IPS DF 4.7 (cell line): ENCODE data around the gene PPP2R2D.
"Not testable (repeated sequence)": the region's sequence is repeated elsewhere in the genome, so short reads cannot be mapped to it uniquely, and the experiment has no call there.

Experiments used
- DNase-seq: peaks from one replicate; pipeline ENCODE4 v3.0.0-alpha.2; 2013; ENCODE audit warnings: low spot score; ENCODE audit errors: extremely low read depth

PPP2R2D gene

DNA sequence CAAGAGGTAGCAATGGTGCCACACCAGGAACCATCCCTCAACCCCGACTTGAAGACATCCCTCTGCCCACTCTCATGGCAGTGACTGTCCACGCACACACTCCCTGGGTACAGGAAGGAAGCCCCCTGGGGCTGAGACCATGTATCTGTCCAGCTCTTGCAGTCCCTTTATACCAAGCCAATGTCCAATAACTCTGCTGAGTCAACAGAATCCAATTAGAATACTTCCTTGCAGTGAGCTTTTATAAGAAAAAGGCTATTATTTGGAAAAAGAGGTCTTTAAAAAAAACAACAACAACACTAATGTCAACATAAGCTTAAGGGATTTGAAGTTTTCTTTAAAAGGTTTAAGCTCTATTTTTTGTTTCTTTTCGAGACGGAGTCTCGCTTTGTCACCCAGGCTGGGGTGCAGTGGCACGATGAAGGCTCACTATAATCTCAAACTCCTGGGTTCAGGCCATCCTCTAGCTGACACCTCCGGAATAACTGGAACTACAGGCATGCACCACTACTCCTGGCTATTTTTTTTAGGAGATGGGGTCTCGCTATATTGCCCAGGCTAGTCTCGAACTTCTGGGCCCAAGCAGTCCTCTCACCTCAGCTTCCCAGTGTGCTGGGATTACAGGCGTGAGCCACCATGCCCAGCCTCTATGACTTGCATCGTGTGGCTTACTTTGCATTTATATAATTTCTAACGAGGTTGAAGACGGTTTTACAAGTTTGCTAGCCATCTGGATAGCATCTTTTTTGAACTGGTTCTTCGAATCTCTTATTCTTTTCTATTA is 73.4 kb downstream of the PPP2R2D start:
- DNase-seq, result no peak

DNA sequence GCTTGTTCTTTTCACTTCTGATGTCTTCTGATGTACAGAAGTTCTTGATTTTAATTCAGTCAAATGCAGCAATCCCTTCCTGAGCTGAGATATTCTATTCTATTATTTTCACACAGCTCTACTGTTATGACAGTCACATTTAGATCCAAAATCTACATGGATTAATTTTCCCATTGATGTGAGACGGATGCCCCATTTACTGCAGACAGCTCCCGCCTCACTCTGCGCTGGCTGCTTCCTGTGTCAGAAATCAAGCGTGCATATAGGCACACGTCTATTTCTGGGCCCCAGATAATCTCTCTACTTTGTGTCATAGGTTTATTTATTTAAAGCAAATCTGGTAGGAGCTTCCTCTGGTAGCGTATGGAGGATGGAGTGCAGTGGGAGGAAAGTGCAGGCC is 74.2 kb downstream of the PPP2R2D start:
- DNase-seq, result no peak

DNA sequence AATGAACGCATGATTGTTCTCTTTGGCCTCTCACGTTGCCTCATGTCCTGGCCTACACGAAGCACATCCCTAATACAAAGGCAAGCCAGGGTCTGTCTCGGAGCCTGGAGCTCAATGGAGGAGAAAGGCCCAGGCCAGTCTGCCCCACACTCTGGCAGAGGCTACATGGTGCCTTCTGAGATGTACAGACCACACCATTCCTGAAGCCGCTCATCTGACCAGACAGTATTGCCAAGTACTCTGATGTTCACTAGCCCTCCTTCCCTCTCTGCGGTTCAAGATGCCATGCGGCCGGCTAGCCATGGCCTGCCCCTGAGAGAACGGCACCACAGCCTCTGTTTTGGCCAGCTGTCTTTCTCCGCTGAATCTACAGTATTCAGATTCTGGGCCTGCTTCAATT is 75.0 kb downstream of the PPP2R2D start:
- no peak for DNase-seq

DNA sequence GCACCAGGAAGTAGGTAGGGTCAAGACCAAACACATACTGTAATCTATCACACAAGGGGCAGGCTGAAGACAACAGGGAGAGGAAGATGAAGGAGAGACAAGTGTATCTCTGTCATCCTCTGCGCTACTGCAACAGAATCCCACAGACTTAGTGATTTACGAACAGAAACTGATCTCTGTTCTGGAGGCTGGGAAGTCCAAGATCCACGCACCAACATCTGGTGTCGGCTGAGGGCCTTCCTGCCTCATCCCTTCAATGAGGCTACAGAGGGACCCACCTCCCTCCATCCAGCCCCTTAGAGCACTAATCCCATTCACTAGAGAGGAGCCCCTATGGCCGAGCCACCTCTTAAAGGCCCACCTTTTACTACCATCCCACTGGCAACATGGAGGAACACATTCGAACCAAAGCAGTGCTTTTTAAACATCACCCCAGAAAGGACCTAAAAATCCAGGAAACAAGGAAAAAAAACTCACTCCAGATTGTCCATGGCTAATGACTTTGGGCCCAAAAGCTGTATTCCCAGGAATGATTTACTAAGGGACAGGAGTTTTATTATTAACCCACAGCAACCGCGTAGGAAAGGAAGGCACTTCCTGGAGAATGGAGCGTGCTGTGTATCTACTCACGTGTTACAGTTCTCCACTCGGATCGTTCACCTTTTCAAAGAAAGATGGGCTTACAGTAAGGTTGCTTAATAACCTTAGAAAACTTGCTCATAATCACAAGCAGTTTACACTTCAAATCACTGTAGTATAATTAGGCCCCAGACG is 76.7 kb downstream of the PPP2R2D start:
- DNase-seq, result no peak

DNA sequence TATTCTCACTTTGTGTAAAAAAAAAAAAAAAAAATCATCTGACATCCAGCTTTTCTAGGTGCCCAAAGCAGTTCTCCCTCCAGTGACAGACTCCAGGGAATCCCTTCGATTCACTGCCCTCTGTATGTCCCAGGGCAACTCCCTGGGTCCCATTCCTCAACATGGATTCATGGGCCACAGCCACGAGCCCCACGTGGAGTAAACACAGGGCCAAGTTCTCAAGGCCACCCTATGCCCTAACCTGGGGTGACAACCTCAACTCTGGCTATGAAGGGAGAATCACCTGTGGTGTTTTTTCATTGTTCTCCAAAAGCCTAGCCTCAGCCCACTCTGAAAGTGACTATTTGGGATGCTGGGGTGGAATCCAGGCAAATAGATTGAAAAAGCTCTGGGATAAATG is 77.6 kb downstream of the PPP2R2D start:
- DNase-seq, result no peak

DNA sequence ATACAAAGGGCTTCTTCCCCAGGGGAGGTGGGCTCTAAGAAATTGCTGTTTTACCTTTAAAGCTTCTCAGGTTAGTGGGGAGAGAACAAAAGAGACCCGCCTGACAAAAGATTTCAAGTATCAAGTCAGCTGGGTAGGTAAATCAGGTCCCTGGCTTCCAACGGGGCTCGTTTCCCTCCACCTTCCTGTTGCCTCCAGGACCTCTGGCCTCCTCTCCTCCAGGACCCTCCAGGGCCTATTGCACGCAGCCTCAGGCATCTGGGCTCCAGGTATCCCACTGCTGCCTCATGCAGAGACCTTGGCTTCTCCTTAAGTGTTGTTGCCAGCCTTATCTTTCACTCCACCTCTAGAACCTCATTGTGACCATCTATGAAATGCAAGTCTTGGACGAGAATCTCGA is 78.0 kb downstream of the PPP2R2D start:
- no peak for DNase-seq

DNA sequence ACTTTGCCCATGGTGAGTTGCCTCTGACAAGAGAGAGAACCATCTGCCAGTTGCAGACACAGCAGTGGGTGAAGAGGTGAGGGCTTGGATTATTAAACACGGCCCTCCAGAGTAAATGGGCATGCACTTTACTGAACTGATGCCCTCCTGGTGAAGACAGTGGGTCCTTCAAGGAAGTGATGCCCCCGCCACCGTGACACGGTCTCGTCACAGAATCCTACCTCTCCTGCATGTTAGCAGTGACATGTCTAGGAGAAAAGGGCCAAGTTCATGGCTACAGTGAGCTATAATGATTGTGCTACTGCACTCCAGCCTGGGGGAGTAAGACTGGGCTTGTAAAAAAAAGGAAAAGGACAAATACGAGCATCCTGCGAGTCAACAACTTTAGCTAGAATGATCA is 78.5 kb downstream of the PPP2R2D start:
- no peak for DNase-seq

DNA sequence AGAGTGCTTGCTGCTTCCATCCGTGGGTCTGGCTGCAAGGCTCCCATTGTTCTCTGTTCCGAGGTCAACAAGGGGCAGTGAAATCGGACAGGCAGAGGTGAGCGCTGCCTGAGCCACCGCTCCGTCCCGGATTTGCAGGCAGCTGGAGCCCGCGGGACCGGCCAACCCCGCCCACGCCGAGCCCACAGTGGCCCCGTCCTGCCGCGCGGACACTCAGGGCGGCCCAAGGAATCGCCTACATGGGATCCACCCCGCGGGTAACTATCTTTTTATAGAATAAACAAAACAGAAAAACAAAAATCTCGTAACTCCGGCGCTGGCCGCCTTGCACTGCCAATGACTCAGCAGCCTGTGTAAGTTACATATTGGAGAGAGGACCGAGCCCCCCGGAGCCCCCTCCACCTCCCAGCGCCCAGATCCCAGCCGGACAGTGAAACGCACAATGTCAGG is 79.0 kb downstream of the PPP2R2D start:
- no peak for DNase-seq

DNA sequence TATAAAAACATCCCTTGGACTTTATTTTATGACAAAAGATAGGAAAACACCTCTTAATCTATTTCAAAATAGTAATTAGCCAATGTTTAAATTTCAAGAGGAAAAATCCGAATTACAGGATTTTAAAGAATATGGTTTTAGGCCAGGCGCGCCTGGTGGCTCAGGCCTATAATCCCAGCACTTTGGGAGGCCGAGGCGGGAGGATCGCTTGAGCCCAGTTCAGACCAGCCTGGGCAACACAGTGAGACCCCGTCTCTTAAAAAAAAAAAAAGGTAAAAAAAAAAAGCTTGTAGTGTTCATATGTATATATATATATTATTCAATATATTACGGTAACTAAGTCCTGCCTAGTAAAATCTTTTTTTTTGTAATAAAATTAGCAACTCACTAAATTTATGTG is 79.5 kb downstream of the PPP2R2D start:
- no peak for DNase-seq

DNA sequence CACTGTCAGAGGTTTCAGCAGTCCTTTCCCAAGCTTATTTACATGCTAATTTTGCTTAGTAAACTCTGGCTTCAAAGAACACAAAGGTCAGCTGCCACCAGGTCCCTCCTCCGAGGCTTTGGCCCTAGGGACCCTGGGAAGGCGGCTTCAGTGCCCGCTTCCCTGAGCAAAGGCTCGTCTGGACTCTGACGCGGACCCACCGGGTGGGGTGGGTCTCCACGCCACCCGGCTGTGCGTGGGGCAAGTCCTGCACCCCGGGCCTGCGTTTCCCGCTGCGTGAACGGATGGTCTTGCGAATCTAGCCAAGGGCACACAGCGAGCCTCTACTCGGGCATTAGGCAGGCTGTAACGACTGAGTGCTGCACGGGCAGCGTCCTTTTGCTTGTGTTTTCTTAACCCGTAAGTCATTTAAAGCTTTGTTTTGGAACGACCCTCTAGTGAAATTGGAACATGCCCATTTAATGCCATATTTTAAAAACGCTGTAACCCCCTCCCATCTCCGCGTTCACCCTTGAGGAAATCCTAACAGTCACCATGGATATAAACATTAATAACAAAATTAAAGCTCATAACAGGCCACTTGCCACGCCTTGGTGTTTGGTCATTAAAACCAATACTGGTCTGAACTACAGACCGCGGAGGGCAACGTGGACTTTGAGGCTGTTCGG is 80.1 kb downstream of the PPP2R2D start:
- no peak for DNase-seq

DNA sequence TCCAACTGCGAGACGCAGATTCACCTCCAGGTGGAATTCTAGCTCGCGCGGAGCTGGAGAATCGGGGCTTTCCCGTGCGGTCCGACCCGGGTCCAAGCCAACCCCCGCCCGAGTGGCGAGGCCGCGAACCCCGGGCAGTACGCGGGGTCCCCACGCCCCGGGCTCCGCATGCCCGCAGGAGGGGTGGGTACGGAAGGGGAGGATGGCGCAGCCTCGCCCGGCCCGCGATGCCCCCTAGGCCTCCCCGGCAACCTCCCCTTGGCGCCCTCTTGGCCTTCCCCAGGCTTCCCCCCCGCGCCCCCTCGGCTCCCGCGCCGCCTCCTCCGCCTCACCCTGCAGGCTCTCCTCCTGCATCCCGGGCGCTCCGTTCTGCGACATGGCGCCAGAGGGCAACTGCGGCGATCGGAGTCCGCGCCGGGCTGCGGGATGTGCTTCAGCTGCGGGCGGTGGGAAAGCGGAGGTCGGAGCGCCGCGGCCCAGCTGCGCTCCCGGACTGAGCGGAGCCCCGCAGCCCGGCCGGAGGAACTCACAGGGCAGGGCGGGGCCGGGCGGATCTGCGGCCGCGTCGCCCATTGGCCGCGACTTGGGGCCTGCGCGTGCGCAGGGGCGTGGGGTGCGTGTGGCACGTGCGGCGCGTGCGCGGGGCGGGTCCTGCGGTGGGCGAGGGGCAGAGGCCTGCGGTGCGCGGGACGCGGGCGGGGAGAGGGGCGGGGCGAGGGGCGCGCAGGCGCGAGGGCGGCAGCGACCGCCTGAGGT is 80.8 kb downstream of the PPP2R2D start, which contains the start of gene BNIP3:
Gene BNIP3 (minus strand): TSS at position 495 of the 756 bp plus-strand sequence. CDS start 117 bp downstream, at position 378.
- DNase-seq, result no peak

DNA sequence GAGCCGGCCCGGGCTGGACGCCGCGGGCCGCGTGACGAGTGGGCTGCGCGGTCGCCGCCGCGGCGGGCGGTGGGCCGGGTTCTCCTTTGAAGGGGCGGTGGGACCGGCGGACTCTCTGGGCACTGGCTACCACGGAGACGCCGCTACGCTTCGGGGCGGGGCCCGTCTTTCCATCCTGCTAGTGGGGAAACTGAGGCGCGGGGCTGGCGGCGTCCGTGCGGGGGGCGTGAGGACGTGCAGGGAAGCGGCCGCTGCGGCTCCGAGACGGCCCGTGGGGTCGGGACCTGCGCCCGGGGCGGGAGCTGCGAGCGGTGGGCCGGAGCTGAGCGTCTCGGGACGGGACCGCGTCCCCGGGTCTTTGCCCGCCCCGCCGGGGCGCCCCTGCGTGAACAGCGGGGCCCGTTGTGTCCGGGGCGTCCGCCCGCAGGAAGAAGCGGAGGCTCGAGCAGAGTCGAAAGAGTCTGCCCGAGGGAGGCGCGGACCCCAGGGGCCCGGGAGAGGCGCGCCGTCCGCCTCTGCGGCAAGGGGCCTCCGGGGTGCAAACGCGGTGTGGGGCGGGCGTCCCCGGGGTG is 81.5 kb downstream of the PPP2R2D start:
- no peak for DNase-seq

DNA sequence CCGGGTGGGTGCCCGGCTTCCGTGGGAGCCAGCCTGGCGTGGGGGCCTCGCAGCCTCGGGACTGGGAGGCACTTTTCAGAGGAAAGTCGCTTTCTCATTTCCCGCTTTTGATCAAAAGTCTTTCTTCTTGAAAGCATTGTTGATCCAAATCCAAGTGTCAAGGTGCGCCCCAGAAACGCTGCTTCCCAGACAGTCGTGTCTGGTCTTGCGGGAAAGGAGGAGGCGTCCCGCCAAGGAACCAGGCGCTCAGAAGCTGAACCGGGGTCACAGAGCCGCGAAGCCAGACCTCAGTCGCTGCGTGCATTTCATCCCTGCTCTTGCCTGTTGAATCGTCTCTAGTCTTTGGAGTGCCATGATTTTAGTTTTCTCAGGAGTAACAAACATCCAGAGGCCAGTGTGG is 82.0 kb downstream of the PPP2R2D start:
- DNase-seq, result no peak

DNA sequence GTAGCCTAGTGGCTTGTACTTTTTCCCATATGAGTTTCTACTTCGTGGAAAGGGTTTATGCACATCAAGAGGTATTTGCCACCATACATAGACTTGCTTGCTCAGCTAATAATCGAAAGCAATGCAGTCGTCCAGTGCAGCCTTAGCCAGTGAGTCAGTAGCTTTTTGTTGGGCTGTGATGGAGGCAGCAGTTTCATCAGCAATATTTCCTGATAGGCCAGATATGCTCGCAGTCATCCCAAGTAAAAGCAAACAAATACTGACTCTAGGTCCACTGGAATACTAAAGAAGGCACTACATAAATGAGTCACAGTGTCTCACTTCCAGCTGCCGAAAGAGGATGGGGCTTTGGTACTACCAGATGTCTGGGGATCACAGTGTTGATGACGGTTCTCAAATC is 83.0 kb downstream of the PPP2R2D start:
- no peak for DNase-seq

DNA sequence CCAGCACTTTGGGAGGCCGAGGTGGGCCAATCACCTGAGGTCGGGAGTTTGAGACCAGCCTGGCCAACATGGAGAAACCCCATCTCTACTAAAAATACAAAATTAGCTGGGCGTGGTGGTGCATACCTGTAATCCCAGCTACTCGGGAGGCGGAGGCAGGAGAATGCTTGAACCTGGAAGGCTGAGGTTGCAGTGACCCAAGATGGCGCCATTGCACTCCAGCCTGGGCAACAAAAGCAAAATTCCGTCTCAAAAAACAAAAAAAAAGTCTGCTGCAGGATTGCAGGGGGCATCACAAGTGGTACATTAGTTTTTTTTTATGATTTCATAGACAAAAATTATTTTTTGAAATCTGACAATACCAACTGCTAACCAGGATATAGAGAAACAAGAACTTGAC is 86.0 kb downstream of the PPP2R2D start:
- not testable (repeated sequence) for DNase-seq

DNA sequence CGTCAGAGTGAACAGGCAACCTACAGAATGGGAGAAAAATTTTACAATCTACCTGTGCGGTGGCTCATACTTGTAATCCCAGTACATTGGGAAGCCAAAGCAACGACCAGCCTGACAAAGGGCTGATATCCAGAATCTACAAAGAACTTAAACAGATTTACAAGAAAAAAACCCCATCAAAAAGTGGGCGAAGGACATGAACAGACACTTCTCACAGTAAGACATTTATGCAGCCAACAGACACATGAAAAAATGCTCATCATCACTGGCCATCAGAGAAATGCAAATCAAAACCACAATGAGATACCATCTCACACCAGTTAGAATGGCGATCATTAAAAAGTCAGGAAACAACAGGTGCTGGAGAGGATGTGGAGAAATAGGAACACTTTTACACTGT is 86.5 kb downstream of the PPP2R2D start:
- DNase-seq, result not testable (repeated sequence)

DNA sequence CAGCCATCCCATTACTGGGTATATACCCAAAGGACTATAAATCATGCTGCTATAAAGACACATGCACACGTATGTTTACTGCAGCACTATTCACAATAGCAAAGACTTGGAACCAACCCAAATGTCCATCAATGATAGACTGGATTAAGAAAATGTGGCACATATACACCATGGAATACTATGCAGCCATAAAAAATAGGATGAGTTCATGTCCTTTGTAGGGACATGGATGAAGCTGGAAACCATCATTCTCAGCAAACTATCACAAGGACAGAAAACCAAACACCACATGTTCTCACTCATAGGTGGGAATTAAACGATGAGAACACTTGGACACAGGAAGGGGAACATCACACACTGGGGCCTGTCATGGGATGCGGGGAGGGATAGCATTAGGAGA is 87.0 kb downstream of the PPP2R2D start:
- DNase-seq, result not testable (repeated sequence)

DNA sequence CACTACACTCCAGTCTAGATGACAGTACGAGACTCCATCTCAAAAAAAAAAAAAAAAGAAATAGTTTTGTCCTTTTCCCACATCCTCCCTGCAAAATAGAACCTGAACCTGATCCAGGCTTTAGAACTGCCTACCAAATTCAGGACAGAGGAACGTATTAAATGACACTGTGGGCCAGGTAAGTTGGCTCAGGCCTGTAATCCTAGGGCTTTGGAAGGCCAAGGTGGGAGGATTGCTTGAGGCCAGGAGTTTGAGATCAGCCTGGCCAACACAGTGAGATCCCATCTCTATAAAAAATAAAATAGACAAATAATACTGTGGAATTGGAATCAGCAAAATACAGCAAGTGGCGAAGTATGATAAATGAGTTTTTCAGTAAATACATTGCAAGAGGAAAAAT is 90.9 kb downstream of the PPP2R2D start:
- no peak for DNase-seq

DNA sequence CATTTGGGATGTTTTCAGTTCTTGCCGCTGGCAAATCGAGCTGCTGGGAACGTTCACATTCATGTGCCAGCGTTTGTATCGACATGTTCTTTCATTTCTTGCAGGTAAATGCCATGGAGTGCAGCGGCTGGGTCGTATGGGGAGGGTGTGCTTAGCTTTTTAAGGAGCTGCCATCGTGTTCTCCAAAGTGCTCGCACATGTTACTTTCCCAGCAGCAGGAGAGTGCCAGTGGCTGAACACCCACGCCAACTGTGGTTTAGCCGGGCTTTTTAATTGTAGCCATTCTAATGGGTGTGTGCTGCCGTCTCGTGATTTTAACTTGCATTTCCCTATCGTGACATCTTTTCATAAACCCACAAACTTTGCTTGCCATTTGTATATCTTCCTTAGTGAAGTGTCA is 92.5 kb downstream of the PPP2R2D start:
- DNase-seq, result no peak

DNA sequence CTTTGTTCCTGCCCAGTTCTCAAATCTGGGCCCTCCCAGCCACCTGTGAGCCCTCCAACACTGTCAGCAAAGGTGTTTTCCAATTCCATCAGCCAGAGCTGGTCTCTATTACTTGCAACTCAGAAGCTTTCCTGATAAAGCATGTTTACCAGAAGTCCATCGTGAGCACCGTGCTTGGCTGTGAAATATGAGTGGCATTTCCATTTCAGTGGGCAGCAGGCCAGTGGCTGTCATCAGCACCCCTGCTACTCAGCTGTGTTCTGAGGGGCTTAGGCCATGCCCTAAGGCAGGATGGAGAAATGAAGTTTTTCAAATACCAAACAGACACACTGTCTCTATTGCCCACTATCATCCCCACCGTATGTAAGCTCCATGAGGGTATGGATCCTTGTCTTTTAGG is 93.6 kb downstream of the PPP2R2D start:
- no peak for DNase-seq
